GM12872 (cell line): ENCODE data around the gene FAM180B.

Experiments
- CTCF ChIP-seq: IDR thresholded peaks from 3 replicates; pipeline ENCODE4 v1.5.1; 2011; ENCODE audit warnings: low read depth, mild to moderate bottlenecking, low read length, moderate library complexity; ENCODE audit not compliant: insufficient read depth

FAM180B gene

GRCh38 chr11:47587723-47588326 is 1.3 kb downstream of the FAM180B start:
- no peak for TF ChIP-seq CTCF

DNA sequence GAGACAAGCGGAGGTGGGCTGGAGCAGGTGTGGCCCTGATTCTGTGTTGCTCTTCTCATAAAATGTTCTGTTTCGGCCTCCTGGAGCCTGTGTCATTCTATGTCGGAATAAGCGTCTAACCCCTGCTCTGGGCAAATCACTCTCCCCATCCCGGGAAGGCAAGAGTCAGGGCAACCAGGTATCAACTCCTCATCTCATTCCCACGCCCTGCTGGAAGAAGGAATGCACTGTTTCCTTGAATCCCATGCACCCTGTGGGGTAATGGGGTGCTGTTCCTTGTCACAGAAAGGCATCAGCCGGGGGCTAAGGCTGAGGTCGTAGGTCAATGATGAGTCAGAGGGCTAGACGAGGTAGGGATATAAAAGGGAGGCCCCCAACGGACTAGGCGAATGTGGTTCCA is 2.6 kb downstream of the FAM180B start:
- no peak for TF ChIP-seq CTCF

GRCh38 chr11:47589584-47589976 is 3.1 kb downstream of the FAM180B start:
- no peak for TF ChIP-seq CTCF

GRCh38 chr11:47589977-47590861 is 3.7 kb downstream of the FAM180B start:
- TF ChIP-seq CTCF = no peak

- TF ChIP-seq CTCF = no peak
Observed at GRCh38 chr11:47591764-47592163, 5.3 kb downstream of the FAM180B start.

GRCh38 chr11:47592251-47592650 is 5.8 kb downstream of the FAM180B start:
- no peak for TF ChIP-seq CTCF

DNA sequence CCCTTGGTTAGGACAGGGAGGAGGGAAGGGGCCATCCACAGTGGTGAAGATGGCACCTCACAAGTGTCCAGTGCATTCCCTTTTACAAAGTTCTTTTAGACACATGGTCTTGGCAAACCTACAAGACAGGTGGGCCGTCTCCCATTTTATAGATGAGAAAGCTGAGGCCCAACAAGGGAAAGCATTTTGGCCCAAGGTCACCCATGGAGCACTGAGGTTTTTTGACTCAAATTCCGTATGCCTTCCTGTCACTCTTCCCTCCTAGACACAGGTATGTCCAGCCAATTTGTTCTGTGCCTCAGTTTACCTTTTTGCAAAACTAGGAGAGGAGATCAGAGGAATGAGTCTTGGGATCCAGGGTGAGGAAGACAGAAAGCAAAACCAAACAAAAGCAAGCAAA is 6.5 kb downstream of the FAM180B start:
- TF ChIP-seq CTCF = no peak
